Ishikawa (cell line): ENCODE data around the gene MED4.

Experiments used
- CEBPB ChIP-seq: IDR thresholded peaks from 2 replicates; pipeline ENCODE4 v1.6.1; 2012
- CREB1 ChIP-seq: IDR thresholded peaks from 2 replicates; pipeline ENCODE4 v1.6.1; 2012; ENCODE audit warnings: low read depth
- EGR1 ChIP-seq: IDR thresholded peaks from 2 replicates; pipeline ENCODE4 v1.6.1; 2012
- EP300 ChIP-seq: IDR thresholded peaks from 2 replicates; pipeline ENCODE4 v1.6.1; 2012; ENCODE audit warnings: borderline replicate concordance
- FOXM1 ChIP-seq: IDR thresholded peaks from 2 replicates; pipeline ENCODE4 v1.6.1; 2012; ENCODE audit warnings: low read depth, borderline replicate concordance
- MAX ChIP-seq: IDR thresholded peaks from 2 replicates; pipeline ENCODE4 v1.6.1; 2012
- NFIC ChIP-seq: IDR thresholded peaks from 2 replicates; pipeline ENCODE4 v1.6.1; 2012
- RAD21 ChIP-seq: IDR thresholded peaks from 2 replicates; pipeline ENCODE4 v1.6.1; 2012; ENCODE audit warnings: low read depth
- REST ChIP-seq: IDR thresholded peaks from 2 replicates; pipeline ENCODE4 v1.6.1; 2012; ENCODE audit warnings: low read depth, mild to moderate bottlenecking
- TAF1 ChIP-seq: IDR thresholded peaks from 2 replicates; pipeline ENCODE4 v1.6.1; 2012; ENCODE audit warnings: low read depth, mild to moderate bottlenecking
- TCF12 ChIP-seq: IDR thresholded peaks from 2 replicates; pipeline ENCODE4 v1.6.1; 2012; ENCODE audit warnings: low read depth
- TEAD4 ChIP-seq: IDR thresholded peaks from 2 replicates; pipeline ENCODE4 v1.6.1; 2012
- USF1 ChIP-seq: IDR thresholded peaks from 2 replicates; pipeline ENCODE4 v1.6.1; 2012
- YY1 ChIP-seq: IDR thresholded peaks from 2 replicates; pipeline ENCODE4 v1.6.1; 2012; ENCODE audit warnings: low read depth
- ZBTB7A ChIP-seq: IDR thresholded peaks from 2 replicates; pipeline ENCODE4 v1.6.1; 2012; ENCODE audit warnings: low read depth

The MED4 gene

GRCh38 chr13:48094404-48094780, 512 bp downstream of the MED4 start:
- no peak for TF ChIP-seq YY1
- no peak for TF ChIP-seq NFIC
- no peak for TF ChIP-seq RAD21
- TF ChIP-seq FOXM1, result no peak

GRCh38 chr13:48093588-48093987, 1.3 kb downstream of the MED4 start:
- TF ChIP-seq REST (no peak), TAF1 (no peak), ZBTB7A (no peak), FOXM1 (no peak), TCF12 (no peak), MAX (no peak), CEBPB (no peak), TEAD4 (no peak), CREB1 (no peak)

GRCh38 chr13:48086272-48086671, 8.6 kb downstream of the MED4 start:
- TF ChIP-seq YY1 (no peak), EP300 (no peak), RAD21 (no peak), TEAD4 (no peak), TCF12 (no peak), ZBTB7A (no peak), CEBPB (no peak)

- TF ChIP-seq NFIC (no peak), RAD21 (no peak), REST (no peak), TEAD4 (no peak), ZBTB7A (no peak), YY1 (no peak), CREB1 (no peak), TAF1 (no peak), EGR1 (no peak), EP300 (no peak), CEBPB (no peak), MAX (no peak), TCF12 (no peak), FOXM1 (no peak)
Measured at GRCh38 chr13:48081739-48082138, 13.2 kb downstream of the MED4 start.

- TF ChIP-seq REST, result no peak
- no peak for TF ChIP-seq TAF1
- TF ChIP-seq YY1, result no peak
- no peak for TF ChIP-seq RAD21
- no peak for TF ChIP-seq MAX
- no peak for TF ChIP-seq EP300
- no peak for TF ChIP-seq NFIC
- no peak for TF ChIP-seq CREB1
- TF ChIP-seq EGR1, result no peak
- TF ChIP-seq ZBTB7A, result no peak
Measured at GRCh38 chr13:48078251-48078656, 16.6 kb downstream of the MED4 start.

GRCh38 chr13:48074006-48074405, 20.9 kb downstream of the MED4 start:
- TF ChIP-seq TEAD4, result no peak
- no peak for TF ChIP-seq USF1
- TF ChIP-seq EP300, result no peak
- TF ChIP-seq CREB1, result no peak
- TF ChIP-seq RAD21, result no peak
- TF ChIP-seq TAF1, result no peak
